GM13976 (cell line): ENCODE measurements around the gene MAP2.

Experiments used
- DNase-seq: peaks from one replicate; pipeline ENCODE4 v3.0.0; 2012; ENCODE audit warnings: low spot score
- in situ Hi-C: fragments of 300-500 bp; cut with MboI; formaldehyde crosslinking; loops from one replicate; pipeline ENCODE4 v1.12.0; 2022; ENCODE audit warnings: low sequenced_read_pairs, mixed read lengths, inconsistent platforms; ENCODE audit not compliant: unreplicated experiment
- TF ChIP-seq, protein P1 (sequence below): IDR thresholded peaks from 2 replicates; pipeline ENCODE4 v1.5.1; 2012; ENCODE audit warnings: borderline replicate concordance, mild to moderate bottlenecking; ENCODE audit not compliant: insufficient read depth; ENCODE audit errors: extremely low read depth, missing control alignments, control extremely low read depth

The MAP2 gene

DNA sequence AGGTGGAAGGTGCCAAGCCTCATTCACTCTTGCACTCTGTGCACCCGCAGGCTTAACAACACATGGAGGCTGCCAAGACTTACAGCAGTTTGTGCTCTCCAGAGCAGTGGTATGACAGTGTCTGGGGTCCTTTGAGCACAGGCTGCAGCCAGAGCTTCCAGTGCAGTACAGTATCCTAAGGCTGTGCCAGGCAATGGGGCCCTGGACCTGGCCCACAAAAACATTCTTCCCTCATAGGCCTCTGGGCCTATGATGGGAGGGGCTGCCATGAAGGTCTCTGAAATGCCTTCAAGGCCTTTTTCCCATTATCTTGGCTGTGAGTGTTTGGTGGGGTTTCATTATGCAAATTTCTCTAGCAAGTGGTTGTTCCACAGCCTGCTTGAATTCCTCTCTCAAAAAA is 74.8 kb downstream of the MAP2 start:
- TF ChIP-seq, protein P1, sequence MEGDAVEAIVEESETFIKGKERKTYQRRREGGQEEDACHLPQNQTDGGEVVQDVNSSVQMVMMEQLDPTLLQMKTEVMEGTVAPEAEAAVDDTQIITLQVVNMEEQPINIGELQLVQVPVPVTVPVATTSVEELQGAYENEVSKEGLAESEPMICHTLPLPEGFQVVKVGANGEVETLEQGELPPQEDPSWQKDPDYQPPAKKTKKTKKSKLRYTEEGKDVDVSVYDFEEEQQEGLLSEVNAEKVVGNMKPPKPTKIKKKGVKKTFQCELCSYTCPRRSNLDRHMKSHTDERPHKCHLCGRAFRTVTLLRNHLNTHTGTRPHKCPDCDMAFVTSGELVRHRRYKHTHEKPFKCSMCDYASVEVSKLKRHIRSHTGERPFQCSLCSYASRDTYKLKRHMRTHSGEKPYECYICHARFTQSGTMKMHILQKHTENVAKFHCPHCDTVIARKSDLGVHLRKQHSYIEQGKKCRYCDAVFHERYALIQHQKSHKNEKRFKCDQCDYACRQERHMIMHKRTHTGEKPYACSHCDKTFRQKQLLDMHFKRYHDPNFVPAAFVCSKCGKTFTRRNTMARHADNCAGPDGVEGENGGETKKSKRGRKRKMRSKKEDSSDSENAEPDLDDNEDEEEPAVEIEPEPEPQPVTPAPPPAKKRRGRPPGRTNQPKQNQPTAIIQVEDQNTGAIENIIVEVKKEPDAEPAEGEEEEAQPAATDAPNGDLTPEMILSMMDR, result no peak
- DNase-seq, result no peak
- in situ Hi-C loops, result no loop called here

DNA sequence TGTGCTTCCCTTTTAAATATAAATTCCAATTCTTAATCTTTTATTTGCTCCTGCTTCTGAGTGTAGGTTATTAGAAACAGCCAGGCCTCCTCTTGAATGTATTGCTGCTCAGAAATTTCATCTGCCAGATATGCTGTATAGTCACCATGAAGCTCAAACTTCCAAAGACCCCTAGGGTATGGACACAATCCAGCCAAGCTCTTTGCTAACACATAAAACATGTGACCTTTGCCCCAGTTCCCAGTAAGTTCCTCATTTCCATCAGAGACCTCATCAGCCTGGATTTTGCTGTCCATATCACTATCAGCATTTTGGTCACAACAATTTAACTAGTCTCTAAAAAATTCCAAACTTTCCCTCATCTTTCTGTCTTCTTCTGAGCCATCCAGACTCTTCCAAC is 75.2 kb downstream of the MAP2 start:
- DNase-seq, result no peak
- TF ChIP-seq, protein P1, result no peak
- in situ Hi-C loops, result no loop called here

DNA sequence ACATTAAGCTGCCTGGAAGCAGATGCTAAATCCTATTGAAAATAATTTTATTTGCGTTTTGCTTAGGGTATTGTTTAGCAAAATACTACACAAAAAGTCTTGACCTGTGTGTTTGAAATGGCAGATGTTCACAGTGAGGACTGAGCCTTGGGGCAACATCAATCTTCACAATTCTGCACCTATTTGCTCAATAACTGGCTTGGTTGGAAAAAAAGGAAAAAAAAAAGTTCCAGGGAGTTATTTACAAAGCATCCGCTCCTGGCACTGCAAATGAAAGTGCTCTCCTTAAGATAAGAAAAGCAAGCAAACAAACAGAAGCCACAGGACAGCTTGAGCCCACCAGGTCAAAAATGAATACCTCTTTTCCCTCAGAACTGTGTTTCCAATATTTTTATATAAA is 77.7 kb downstream of the MAP2 start:
- TF ChIP-seq, protein P1, result no peak
- in situ Hi-C loops, result no loop called here
- no peak for DNase-seq

DNA sequence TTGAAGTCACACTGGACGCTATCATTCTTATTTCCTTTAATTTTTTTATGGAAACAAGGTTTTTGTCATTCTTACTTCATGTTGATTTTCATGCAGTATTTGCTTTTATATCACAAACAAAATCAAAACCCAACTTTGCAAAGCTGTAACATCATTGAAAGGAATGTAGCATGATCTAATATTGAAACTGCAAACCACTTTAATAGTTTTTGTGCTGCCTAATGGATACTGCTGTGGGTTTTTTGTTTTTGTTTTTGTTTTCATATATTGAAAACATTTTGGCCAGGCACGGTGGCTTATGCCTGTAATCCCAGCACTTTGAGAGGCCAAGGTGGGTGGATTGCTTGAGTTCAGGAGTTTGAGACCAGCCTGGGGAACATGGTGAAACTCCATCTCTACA is 81.6 kb downstream of the MAP2 start:
- TF ChIP-seq, protein P1, result no peak
- in situ Hi-C loops, result no loop called here
- DNase-seq, result no peak

DNA sequence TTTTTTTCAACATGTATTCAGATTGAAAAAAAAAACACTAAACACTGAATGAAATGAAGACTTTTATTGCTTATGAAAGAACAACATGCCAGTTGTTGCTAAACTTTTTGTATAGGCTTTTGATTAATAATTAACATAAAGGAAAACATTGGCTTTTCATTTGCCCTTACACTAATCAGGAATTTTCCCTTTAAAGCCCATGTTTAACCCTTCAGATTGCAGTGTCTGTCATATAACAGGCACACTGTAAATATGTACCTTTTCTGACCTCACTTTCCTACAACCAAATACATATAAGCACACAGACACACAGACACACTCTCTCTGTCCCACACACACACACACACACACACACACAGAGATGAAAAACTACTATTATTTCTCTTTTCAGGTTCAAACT is 84.4 kb downstream of the MAP2 start:
- TF ChIP-seq, protein P1, result no peak
- in situ Hi-C loops, result no loop called here
- no peak for DNase-seq

DNA sequence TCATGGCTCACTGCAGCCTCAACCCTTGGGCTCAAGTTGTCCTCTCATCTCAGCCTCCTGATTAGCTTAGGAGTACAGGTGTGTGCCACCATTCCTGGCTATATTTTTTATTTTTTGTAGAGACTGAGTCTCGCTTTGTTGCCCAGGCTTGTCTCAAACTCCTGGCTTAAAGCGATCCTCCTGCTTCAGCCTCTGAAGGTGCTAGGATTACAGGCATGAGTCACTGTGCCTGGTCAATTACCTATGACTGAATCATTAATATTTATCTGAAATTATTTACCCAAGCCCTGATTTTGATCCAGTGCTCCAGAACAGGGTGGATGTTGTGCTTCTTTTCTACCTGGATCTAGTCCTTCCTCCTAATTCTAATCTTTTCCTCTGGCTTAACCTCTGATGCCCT is 87.8 kb downstream of the MAP2 start:
- in situ Hi-C loops, result no loop called here
- DNase-seq, result no peak
- TF ChIP-seq, protein P1, result no peak

DNA sequence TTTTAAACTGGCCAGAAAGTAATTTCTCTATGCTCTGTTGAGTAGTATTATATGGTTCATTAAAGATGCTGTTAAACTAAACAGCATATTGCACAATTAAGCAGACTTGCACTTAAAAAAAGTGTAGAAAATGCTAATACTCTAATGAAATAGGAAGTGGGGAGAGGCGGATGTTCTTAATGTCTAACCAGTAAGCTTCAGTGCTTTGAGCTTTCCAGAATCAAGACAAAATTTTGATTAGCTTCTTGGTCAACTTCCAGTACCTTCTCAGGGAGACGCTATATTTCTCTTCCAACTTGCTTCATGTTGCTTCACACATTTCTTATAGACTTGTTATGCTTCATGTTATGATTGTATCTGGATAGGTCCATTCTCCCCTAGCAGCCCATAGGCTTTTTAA is 89.1 kb downstream of the MAP2 start:
- no peak for DNase-seq
- TF ChIP-seq, protein P1, result no peak
- in situ Hi-C loops, result no loop called here
